ENCODE results near the gene SOX6. TPM values are rescaled to one million over a fixed set of nuclear protein-coding genes. Genes with fewer than 3 reads are reported as not detected.

Gene SOX6
- total and polyA plus RNA-seq, 2 experiments from 2014 or later = 0.03 to 0.66 TPM

DNA sequence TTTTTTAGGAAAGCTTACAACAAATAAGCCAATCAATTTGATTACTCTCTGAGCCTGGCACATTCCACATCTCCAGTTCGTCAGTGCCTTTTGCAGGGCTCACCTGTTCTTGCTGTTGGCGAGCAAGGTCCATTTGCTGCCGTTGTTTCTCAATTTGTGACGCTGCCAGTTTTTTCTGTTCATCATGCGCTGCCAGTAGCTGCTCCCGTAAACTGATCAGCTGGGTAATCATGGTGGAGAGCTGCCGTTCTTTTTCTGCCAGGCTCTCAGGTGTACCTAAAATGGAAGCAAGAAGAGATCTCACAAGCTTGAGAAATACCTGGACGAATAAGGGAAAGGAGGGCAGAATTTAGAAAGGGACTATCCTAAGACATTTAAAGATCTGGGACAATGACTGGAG is 169.7 kb downstream of the SOX6 start (continued):
- TF ChIP-seq, protein P1, sequence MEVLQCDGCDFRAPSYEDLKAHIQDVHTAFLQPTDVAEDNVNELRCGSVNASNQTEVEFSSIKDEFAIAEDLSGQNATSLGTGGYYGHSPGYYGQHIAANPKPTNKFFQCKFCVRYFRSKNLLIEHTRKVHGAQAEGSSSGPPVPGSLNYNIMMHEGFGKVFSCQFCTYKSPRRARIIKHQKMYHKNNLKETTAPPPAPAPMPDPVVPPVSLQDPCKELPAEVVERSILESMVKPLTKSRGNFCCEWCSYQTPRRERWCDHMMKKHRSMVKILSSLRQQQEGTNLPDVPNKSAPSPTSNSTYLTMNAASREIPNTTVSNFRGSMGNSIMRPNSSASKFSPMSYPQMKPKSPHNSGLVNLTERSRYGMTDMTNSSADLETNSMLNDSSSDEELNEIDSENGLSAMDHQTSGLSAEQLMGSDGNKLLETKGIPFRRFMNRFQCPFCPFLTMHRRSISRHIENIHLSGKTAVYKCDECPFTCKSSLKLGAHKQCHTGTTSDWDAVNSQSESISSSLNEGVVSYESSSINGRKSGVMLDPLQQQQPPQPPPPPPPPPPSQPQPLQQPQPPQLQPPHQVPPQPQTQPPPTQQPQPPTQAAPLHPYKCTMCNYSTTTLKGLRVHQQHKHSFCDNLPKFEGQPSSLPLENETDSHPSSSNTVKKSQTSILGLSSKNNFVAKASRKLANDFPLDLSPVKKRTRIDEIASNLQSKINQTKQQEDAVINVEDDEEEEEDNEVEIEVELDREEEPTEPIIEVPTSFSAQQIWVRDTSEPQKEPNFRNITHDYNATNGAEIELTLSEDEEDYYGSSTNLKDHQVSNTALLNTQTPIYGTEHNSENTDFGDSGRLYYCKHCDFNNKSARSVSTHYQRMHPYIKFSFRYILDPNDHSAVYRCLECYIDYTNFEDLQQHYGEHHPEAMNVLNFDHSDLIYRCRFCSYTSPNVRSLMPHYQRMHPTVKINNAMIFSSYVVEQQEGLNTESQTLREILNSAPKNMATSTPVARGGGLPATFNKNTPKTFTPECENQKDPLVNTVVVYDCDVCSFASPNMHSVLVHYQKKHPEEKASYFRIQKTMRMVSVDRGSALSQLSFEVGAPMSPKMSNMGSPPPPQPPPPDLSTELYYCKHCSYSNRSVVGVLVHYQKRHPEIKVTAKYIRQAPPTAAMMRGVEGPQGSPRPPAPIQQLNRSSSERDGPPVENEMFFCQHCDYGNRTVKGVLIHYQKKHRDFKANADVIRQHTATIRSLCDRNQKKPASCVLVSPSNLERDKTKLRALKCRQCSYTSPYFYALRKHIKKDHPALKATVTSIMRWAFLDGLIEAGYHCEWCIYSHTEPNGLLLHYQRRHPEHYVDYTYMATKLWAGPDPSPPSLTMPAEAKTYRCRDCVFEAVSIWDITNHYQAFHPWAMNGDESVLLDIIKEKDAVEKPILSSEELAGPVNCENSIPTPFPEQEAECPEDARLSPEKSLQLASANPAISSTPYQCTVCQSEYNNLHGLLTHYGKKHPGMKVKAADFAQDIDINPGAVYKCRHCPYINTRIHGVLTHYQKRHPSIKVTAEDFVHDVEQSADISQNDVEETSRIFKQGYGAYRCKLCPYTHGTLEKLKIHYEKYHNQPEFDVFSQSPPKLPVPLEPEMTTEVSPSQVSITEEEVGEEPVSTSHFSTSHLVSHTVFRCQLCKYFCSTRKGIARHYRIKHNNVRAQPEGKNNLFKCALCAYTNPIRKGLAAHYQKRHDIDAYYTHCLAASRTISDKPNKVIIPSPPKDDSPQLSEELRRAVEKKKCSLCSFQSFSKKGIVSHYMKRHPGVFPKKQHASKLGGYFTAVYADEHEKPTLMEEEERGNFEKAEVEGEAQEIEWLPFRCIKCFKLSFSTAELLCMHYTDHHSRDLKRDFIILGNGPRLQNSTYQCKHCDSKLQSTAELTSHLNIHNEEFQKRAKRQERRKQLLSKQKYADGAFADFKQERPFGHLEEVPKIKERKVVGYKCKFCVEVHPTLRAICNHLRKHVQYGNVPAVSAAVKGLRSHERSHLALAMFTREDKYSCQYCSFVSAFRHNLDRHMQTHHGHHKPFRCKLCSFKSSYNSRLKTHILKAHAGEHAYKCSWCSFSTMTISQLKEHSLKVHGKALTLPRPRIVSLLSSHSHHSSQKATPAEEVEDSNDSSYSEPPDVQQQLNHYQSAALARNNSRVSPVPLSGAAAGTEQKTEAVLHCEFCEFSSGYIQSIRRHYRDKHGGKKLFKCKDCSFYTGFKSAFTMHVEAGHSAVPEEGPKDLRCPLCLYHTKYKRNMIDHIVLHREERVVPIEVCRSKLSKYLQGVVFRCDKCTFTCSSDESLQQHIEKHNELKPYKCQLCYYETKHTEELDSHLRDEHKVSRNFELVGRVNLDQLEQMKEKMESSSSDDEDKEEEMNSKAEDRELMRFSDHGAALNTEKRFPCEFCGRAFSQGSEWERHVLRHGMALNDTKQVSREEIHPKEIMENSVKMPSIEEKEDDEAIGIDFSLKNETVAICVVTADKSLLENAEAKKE (CRISPR knock-in tag; IDR thresholded peaks at IDR 0.05) = no peak
- TF ChIP-seq ZNF114 (CRISPR knock-in tag; IDR thresholded peaks at IDR 0.05) (no peak), STAT1 (IDR thresholded peaks at IDR 0.05; ENCODE audit: unreplicated experiment) (no peak), ZNF331 (CRISPR knock-in tag; IDR thresholded peaks at IDR 0.05; ENCODE audit: low read depth) (no peak), EZH2phosphoT487 (IDR thresholded peaks at IDR 0.05; ENCODE audit: unreplicated experiment) (no peak), POLR2AphosphoS5 (IDR thresholded peaks at IDR 0.05; ENCODE audit: low read depth) (no peak)
- TF ChIP-seq, protein P2, sequence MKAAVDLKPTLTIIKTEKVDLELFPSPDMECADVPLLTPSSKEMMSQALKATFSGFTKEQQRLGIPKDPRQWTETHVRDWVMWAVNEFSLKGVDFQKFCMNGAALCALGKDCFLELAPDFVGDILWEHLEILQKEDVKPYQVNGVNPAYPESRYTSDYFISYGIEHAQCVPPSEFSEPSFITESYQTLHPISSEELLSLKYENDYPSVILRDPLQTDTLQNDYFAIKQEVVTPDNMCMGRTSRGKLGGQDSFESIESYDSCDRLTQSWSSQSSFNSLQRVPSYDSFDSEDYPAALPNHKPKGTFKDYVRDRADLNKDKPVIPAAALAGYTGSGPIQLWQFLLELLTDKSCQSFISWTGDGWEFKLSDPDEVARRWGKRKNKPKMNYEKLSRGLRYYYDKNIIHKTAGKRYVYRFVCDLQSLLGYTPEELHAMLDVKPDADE (IDR thresholded peaks at IDR 0.05) = no peak

DNA sequence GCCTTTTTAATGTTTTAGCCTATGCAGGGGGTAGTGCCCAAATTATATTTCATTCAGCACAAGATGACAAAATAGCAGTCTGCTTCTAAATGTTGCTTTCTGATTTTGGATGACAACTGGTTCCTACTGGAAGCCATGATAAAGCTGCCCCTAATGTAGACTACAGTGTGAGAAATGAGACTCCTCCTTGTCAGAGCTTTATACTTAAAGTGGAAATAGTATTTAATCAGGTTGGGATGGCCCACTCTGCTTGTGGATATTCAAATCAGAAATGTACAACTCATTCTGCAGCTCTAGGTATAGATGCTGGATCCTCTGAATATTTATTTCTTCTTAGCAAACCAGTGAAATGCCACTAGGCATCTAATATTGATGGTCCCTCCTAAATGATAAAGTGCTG is 171.3 kb downstream of the SOX6 start:
- Histone ChIP-seq H3K36me3 (ENCODE audit: insufficient read depth) (no peaks in the 10 kb centered on the region), H3K27me3 (ENCODE audit: insufficient read depth) (no peaks in the 10 kb centered on the region), H4K20me1 (replicated peaks; ENCODE audit: insufficient read depth) (no peaks in the 10 kb centered on the region), H2AFZ (no peak overlapping the region), H3K4me2 (no peak overlapping the region), H3K79me2 (replicated peaks; ENCODE audit: insufficient read depth) (no peaks in the 10 kb centered on the region), H3K9me2 (ENCODE audit: insufficient read depth) (no peaks in the 10 kb centered on the region), H3K27ac (ENCODE audit: low read depth) (no peak overlapping the region), H3F3A (replicated peaks; ENCODE audit: low read depth) (no peaks in the 10 kb centered on the region), H3K4me3 (no peak overlapping the region), H3K4me1 (ENCODE audit: insufficient read depth) (peaks cover 27% of the 10 kb centered on the region)
- H3K4me1 Mint-ChIP-seq = peaks cover 36% of the 10 kb centered on the region
- peaks cover 3% of the 10 kb centered on the region for H3K27me3 Mint-ChIP-seq (ENCODE audit: insufficient read depth, low read depth, poor library complexity)
- DNase-seq (ENCODE audit: low spot score) (no peak), ATAC-seq (no peak)
- no peaks in the 10 kb centered on the region for H3K36me3 Mint-ChIP-seq (ENCODE audit: low read depth)
- H3K9me3 Mint-ChIP-seq = no peaks in the 10 kb centered on the region
- no peak overlapping the region for H3K27ac Mint-ChIP-seq
- no peak overlapping the region for H3K4me3 Mint-ChIP-seq
- TF ChIP-seq JUNB (IDR thresholded peaks at IDR 0.05; ENCODE audit: unreplicated experiment) (no peak), STAT1 (IDR thresholded peaks at IDR 0.05; ENCODE audit: unreplicated experiment) (no peak), CREB1 (CRISPR knock-in tag; IDR thresholded peaks at IDR 0.05; ENCODE audit: low read depth) (no peak), EZH2phosphoT487 (IDR thresholded peaks at IDR 0.05; ENCODE audit: unreplicated experiment) (no peak), POLR2AphosphoS5 (IDR thresholded peaks at IDR 0.05; ENCODE audit: low read depth) (no peak)
- TF ChIP-seq, protein P3, sequence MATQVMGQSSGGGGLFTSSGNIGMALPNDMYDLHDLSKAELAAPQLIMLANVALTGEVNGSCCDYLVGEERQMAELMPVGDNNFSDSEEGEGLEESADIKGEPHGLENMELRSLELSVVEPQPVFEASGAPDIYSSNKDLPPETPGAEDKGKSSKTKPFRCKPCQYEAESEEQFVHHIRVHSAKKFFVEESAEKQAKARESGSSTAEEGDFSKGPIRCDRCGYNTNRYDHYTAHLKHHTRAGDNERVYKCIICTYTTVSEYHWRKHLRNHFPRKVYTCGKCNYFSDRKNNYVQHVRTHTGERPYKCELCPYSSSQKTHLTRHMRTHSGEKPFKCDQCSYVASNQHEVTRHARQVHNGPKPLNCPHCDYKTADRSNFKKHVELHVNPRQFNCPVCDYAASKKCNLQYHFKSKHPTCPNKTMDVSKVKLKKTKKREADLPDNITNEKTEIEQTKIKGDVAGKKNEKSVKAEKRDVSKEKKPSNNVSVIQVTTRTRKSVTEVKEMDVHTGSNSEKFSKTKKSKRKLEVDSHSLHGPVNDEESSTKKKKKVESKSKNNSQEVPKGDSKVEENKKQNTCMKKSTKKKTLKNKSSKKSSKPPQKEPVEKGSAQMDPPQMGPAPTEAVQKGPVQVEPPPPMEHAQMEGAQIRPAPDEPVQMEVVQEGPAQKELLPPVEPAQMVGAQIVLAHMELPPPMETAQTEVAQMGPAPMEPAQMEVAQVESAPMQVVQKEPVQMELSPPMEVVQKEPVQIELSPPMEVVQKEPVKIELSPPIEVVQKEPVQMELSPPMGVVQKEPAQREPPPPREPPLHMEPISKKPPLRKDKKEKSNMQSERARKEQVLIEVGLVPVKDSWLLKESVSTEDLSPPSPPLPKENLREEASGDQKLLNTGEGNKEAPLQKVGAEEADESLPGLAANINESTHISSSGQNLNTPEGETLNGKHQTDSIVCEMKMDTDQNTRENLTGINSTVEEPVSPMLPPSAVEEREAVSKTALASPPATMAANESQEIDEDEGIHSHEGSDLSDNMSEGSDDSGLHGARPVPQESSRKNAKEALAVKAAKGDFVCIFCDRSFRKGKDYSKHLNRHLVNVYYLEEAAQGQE (IDR thresholded peaks at IDR 0.05; ENCODE audit: unreplicated experiment) = no peak
- TF ChIP-seq, protein P4, sequence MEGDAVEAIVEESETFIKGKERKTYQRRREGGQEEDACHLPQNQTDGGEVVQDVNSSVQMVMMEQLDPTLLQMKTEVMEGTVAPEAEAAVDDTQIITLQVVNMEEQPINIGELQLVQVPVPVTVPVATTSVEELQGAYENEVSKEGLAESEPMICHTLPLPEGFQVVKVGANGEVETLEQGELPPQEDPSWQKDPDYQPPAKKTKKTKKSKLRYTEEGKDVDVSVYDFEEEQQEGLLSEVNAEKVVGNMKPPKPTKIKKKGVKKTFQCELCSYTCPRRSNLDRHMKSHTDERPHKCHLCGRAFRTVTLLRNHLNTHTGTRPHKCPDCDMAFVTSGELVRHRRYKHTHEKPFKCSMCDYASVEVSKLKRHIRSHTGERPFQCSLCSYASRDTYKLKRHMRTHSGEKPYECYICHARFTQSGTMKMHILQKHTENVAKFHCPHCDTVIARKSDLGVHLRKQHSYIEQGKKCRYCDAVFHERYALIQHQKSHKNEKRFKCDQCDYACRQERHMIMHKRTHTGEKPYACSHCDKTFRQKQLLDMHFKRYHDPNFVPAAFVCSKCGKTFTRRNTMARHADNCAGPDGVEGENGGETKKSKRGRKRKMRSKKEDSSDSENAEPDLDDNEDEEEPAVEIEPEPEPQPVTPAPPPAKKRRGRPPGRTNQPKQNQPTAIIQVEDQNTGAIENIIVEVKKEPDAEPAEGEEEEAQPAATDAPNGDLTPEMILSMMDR (conservative IDR thresholded peaks at IDR 0.05; ENCODE audit: low read depth in 2 of 2) = no peak
- TF ChIP-seq, protein P2 (IDR thresholded peaks at IDR 0.05) = no peak

All from GM23338 (cell line).